GM19455 (cell line): ENCODE results near the gene FAM117B.
"Not testable (repeated sequence)": the region's sequence is repeated elsewhere in the genome, so short reads cannot be mapped to it uniquely, and the experiment has no call there.

Experiments
- ATAC-seq: cut with Tn5 transposase; IDR thresholded peaks from one replicate; pipeline ENCODE4 v1.9.1; 2021; ENCODE audit not compliant: unreplicated experiment

The FAM117B gene

GRCh38 chr2:202636213-202636513, 1.4 kb downstream of the FAM117B start:
- ATAC-seq, result no peak

GRCh38 chr2:202638721-202639120, 4.0 kb downstream of the FAM117B start:
- ATAC-seq, result no peak

- no peak for ATAC-seq
Measured at GRCh38 chr2:202639231-202639630, 4.5 kb downstream of the FAM117B start.

- ATAC-seq, result no peak
Measured at GRCh38 chr2:202642567-202642966, 7.8 kb downstream of the FAM117B start.

GRCh38 chr2:202643012-202643858, 8.5 kb downstream of the FAM117B start:
- no peak for ATAC-seq

GRCh38 chr2:202652119-202652518, 17.4 kb downstream of the FAM117B start:
- ATAC-seq, result no peak

GRCh38 chr2:202653890-202654289, 19.1 kb downstream of the FAM117B start:
- ATAC-seq, result no peak

- no peak for ATAC-seq
Measured at GRCh38 chr2:202657876-202658275, 23.1 kb downstream of the FAM117B start.

GRCh38 chr2:202660796-202661195, 26.0 kb downstream of the FAM117B start:
- ATAC-seq, result no peak

- no peak for ATAC-seq
Measured at GRCh38 chr2:202669841-202670240, 35.1 kb downstream of the FAM117B start.

GRCh38 chr2:202671317-202672035, 36.7 kb downstream of the FAM117B start:
- ATAC-seq, result no peak

- not testable (repeated sequence) for ATAC-seq
Measured at GRCh38 chr2:202675097-202675496, 40.3 kb downstream of the FAM117B start.

GRCh38 chr2:202679980-202680379, 45.2 kb downstream of the FAM117B start:
- no peak for ATAC-seq

GRCh38 chr2:202680512-202680911, 45.7 kb downstream of the FAM117B start:
- no peak for ATAC-seq

GRCh38 chr2:202681688-202682205, 47.0 kb downstream of the FAM117B start:
- ATAC-seq, result no peak

GRCh38 chr2:202682274-202682673, 47.5 kb downstream of the FAM117B start:
- no peak for ATAC-seq

- no peak for ATAC-seq
Measured at GRCh38 chr2:202687276-202687675, 52.5 kb downstream of the FAM117B start.

- no peak for ATAC-seq
Measured at GRCh38 chr2:202689459-202689858, 54.7 kb downstream of the FAM117B start.

GRCh38 chr2:202689898-202690297, 55.1 kb downstream of the FAM117B start:
- ATAC-seq, result no peak

GRCh38 chr2:202690321-202690900, 55.6 kb downstream of the FAM117B start:
- no peak for ATAC-seq

GRCh38 chr2:202693503-202693902, 58.7 kb downstream of the FAM117B start:
- ATAC-seq, result no peak

GRCh38 chr2:202695166-202695565, 60.4 kb downstream of the FAM117B start:
- ATAC-seq, result no peak
